Measurements from ENCODE around the gene BLOC1S4. TPM values are rescaled to one million over a fixed set of nuclear protein-coding genes. Genes with fewer than 3 reads are reported as not detected.

Gene BLOC1S4
- total RNA-seq, 3 donors from 2014 or later: 11.8 to 12.8 (median 11.8) TPM

- intact Hi-C loops (cut with DNase I, micrococcal nuclease): no loop called here
- ATAC-seq (no peak), DNase-seq (peak in 1 of 3 donors; percentile 26)
- Histone ChIP-seq H3K9me3 (no peaks in the 10 kb centered on the region), H3K4me3 (no peak overlapping the region), H3K36me3 (ENCODE audit: low read depth) (no peaks in the 10 kb centered on the region), H3K4me1 (ENCODE audit: low read depth) (peaks cover 23% of the 10 kb centered on the region)
- no peak for TF ChIP-seq CTCF (IDR thresholded peaks at IDR 0.05)
Measured at GRCh38 chr4:6742989-6743388, 27.0 kb downstream of the BLOC1S4 start.

DNA sequence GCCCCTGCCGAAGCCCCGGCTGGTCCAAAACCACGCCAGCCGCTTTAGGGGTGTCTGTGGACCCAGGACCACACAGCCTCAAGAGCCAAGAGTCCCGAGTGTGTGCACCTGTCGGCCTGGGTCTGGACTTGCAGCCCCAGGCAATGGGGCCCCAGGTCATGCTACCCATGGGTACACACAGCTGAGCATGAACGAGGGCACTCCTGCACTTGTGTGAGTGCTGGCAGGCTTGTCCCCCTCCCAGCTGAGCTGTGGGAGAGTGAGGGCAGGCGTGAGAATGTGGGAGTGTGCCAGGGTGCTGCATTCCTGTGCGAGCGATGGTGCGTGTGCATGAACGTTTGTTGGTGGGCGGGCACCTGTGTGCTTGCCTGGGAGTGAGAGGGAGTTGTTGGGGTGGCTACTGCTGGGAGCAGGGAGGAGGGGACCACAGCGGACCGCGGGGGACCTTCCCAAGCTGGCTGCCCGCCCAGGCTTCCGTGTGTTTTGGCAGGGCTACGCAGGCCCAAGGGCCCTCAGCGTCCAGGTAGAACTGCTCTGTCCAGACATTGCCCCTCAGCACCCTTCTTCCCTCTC lies 30.8 kb downstream of the BLOC1S4 start:
- Histone ChIP-seq H3K4me1 (ENCODE audit: low read depth) (peaks cover 51% of the 10 kb centered on the region), H3K9me3 (no peaks in the 10 kb centered on the region), H3K36me3 (ENCODE audit: low read depth) (no peaks in the 10 kb centered on the region), H3K4me3 (no peak overlapping the region)
- ATAC-seq (peak; percentile 57), DNase-seq (peak; percentile 79 to 90 (median 87))
- intact Hi-C loops (cut with DNase I, micrococcal nuclease): no loop called here
- TF ChIP-seq CTCF (IDR thresholded peaks at IDR 0.05): no peak

GRCh38 chr4:6747294-6748051 lies 31.5 kb downstream of the BLOC1S4 start:
- Histone ChIP-seq H3K9me3 (no peaks in the 10 kb centered on the region), H3K36me3 (ENCODE audit: low read depth) (no peaks in the 10 kb centered on the region), H3K4me1 (ENCODE audit: low read depth) (peaks cover 53% of the 10 kb centered on the region), H3K4me3 (no peak overlapping the region)
- ATAC-seq (peak; percentile 75), DNase-seq (peak; percentile 83 to 90 (median 87))
- no peak for TF ChIP-seq CTCF (IDR thresholded peaks at IDR 0.05)
- intact Hi-C loops (cut with DNase I, micrococcal nuclease): no loop called here

GRCh38 chr4:6748286-6748685 lies 32.3 kb downstream of the BLOC1S4 start:
- no peak for ATAC-seq
- peaks cover 61% of the 10 kb centered on the region for H3K4me1 ChIP-seq (ENCODE audit: low read depth)

More at GRCh38 chr4:6748286-6748685, 32.3 kb downstream of the BLOC1S4 start:
- no peaks in the 10 kb centered on the region for H3K36me3 ChIP-seq (ENCODE audit: low read depth)
- no peak for TF ChIP-seq CTCF (IDR thresholded peaks at IDR 0.05)
- H3K9me3 ChIP-seq: no peaks in the 10 kb centered on the region
- peak in 1 of 3 donors; percentile 51 for DNase-seq
- intact Hi-C loops (cut with DNase I, micrococcal nuclease): no loop called here
- H3K4me3 ChIP-seq: no peak overlapping the region
